ENCODE results near the gene TBC1D9B.

Gene TBC1D9B

DNA sequence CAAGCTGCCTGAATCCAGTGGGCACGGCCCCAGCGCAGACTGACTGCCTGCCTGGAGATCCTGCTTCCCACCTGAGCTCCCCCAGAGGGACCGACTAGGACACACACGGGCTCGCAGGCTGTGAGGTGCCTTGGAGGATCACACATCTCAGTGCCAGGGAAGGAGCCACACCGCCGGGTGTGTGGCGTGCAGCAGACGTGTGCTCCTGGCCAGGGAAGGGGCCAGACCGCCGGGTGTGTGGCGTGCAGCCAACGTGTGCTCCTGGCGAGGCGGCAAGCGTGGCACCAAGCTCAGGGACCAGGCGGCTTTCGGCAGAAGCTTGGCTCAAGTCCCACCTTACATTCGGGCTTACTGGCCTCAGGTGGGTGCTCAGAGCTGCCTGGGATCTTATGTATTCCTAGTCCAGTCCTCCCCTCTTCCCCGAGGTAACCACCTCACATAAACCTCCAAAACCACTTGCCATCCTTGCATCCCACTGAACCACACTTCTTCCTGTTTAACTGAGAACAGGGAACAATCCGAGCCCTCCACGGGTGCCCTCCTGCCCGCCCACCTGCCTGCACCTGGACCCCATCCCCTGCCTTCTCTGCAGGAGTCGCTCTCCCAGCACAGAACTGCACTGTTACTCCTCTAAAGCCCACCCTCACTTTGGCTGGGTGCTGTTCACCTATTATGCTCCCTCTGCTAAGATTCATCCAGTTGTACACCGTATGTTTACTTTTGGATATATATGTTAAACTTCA is 26.7 kb downstream of the TBC1D9B start:
- no peak for DNase-seq (ENCODE audit: low read depth, low spot score)
- TF ChIP-seq, protein P1, sequence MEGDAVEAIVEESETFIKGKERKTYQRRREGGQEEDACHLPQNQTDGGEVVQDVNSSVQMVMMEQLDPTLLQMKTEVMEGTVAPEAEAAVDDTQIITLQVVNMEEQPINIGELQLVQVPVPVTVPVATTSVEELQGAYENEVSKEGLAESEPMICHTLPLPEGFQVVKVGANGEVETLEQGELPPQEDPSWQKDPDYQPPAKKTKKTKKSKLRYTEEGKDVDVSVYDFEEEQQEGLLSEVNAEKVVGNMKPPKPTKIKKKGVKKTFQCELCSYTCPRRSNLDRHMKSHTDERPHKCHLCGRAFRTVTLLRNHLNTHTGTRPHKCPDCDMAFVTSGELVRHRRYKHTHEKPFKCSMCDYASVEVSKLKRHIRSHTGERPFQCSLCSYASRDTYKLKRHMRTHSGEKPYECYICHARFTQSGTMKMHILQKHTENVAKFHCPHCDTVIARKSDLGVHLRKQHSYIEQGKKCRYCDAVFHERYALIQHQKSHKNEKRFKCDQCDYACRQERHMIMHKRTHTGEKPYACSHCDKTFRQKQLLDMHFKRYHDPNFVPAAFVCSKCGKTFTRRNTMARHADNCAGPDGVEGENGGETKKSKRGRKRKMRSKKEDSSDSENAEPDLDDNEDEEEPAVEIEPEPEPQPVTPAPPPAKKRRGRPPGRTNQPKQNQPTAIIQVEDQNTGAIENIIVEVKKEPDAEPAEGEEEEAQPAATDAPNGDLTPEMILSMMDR (IDR thresholded peaks at IDR 0.05; ENCODE audit: low read depth, low read length) = no peak
- no peak overlapping the region for H3K4me3 ChIP-seq (ENCODE audit: low read depth, low read length)
- in situ Hi-C loops (cut with HindIII; ENCODE audit: low sequenced_read_pairs) = no loop called here

DNA sequence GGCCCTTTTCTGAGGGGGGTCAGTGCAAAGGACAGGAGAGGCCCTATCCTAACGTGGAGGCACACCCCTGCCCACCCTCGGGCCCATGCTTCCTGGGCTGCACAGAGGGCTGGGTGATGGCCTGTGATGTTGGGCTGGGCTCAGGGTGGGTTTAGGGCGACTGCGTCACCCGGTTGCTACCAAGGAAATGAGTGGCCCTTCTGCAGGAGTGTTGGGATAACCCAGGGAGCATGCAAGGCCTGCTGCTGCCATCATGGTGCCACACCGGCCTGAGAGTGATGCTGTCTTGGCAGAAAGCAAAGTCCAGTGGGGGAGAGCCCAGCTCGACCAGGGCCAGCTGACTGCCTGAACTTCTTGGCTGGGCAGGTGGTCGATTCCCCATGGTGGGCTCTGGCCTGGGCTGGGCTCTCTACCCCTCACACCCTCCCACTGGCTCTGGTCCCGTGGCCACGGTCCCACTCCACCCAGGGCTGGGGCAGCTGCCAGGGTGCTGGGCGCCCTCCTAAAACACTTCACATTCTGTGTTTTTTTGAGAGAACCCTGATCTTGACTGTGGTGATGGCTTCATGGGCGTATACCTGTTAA is 27.5 kb downstream of the TBC1D9B start:
- in situ Hi-C loops (cut with HindIII; ENCODE audit: low sequenced_read_pairs) = no loop called here
- DNase-seq (ENCODE audit: low read depth, low spot score) = no peak

DNA sequence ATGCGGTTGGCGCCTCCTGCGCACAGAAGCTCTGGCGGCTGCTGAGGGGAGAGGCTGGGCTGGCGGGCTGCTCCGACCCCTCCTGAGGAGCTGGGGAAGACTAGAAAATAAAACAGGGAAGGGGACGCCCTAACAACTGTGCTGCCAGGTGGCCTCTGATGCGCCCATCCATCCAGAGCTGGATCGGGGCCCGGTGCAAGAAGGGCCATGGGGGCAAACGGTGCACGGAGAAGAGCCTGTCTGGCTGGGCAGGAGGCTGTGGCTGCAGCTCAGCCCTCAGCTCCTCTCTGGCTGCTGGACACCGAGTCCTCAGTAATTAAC is 28.0 kb downstream of the TBC1D9B start:
- in situ Hi-C loops (cut with HindIII; ENCODE audit: low sequenced_read_pairs) = no loop called here
- no peak for DNase-seq (ENCODE audit: low read depth, low spot score)
- no peak overlapping the region for H3K4me3 ChIP-seq (ENCODE audit: low read depth, low read length)
- TF ChIP-seq, protein P1 (IDR thresholded peaks at IDR 0.05; ENCODE audit: low read depth, low read length) = no peak

More for the DNA sequence above, 27.5 kb downstream of the TBC1D9B start:
- TF ChIP-seq, protein P1 (IDR thresholded peaks at IDR 0.05; ENCODE audit: low read depth, low read length) = no peak
- H3K4me3 ChIP-seq (ENCODE audit: low read depth, low read length) = no peak overlapping the region

DNA sequence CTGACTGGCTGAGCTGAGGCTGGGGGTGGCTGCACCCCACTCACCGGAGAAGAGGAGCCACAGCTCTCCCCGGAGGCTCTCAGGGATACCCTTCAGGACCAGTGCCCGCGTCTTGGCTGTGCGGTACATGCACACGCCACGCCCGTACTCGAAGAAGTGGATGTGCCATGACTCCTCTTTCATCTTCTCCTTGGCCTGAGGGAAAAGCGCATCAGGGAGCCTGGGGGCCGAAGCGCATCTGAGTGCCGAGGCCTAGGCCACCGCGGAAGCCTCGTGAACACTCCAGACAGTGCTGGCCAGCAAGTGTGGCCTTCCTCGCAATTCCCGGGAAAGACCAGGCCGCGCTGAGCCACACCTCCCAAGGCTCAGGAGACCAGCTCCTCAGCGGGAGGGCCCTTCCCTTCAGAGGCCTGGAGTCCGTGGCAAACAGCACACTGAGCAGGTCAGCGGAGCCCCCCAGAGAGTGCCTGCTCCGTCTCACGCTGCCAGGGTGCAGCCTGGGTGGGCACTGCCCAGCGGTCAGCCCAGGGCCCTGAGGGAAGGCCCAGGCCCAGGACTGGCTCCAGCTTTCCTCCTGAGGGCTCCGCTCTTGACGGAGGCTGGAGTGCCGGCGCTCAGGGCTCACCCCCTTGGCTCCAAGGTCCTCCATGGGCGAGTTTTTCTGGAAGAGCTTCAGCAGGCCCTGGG is 28.6 kb downstream of the TBC1D9B start:
- no peak overlapping the region for H3K4me3 ChIP-seq (ENCODE audit: low read depth, low read length)
- in situ Hi-C loops (cut with HindIII; ENCODE audit: low sequenced_read_pairs) = no loop called here
- TF ChIP-seq, protein P1 (IDR thresholded peaks at IDR 0.05; ENCODE audit: low read depth, low read length) = no peak
- DNase-seq (ENCODE audit: low read depth, low spot score) = no peak

DNA sequence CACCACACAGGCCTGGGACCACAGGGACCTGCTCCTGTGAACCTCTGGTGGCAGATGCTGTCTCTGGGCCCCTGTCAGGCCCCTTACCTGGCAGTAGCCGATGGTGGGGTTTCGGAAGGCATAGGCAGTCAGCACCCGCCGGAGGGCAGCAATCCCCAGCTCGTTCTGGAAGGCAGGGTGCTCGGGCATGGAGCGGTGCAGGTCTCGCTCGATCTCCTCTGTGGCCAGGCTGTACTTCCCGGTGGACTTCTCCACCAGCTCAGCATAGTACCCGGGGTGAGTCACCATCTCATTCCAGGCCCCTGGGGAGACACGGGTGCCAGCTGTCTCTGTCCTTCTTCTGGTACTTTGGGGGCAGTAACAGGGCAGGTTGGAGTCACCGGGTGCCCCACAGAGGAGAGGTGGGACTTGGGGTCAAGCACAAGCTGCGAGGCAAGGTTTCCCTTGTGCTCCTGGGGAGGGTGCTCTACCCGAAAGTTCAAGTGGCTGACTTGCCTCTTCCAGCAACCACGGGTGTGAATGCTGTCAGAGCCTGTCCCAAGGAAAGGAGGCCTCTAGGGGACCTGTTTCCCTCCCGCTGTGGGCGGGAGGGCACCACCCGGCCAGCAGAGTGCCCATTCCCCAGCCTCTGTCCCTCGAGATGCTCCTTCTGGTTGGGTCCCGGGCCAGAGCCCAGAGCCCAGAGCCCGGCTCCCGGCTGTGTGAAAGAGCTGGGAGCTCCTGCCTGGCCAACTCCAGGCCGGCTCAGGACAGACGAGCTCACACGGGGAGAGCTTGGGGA is 29.3 kb downstream of the TBC1D9B start:
- TF ChIP-seq, protein P1 (IDR thresholded peaks at IDR 0.05; ENCODE audit: low read depth, low read length) = no peak
- no peak for DNase-seq (ENCODE audit: low read depth, low spot score)
- in situ Hi-C loops (cut with HindIII; ENCODE audit: low sequenced_read_pairs) = no loop called here
- H3K4me3 ChIP-seq (ENCODE audit: low read depth, low read length) = no peak overlapping the region

DNA sequence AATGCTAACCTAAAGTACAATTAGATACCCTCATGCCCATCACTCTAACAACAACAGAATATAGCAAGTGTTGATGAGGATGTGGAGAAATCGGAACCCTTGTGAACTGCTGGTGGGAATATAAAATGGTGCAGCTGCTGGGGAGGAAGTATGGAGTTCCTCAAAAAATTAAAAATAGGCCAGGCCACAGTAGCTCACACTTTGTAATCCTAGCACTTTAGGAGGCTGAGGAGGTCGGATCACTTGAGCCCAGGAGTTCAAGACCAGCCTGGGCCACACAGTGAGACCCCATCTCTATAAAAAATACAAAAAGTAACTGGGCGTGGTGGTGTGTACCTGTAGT is 31.1 kb downstream of the TBC1D9B start:
- no peak overlapping the region for H3K4me3 ChIP-seq (ENCODE audit: low read depth, low read length)
- in situ Hi-C loops (cut with HindIII; ENCODE audit: low sequenced_read_pairs) = no loop called here
- TF ChIP-seq, protein P1 (IDR thresholded peaks at IDR 0.05; ENCODE audit: low read depth, low read length) = no peak
- DNase-seq (ENCODE audit: low read depth, low spot score) = no peak
